Measurements from ENCODE around the gene NR1H2.
A peak's percentile ranks its signal among the peaks of the same experiment; 100 is the strongest.

The NR1H2 gene

GRCh38 chr19:50423279-50424113 is 47.2 kb downstream of the NR1H2 start:
- DNase-seq (ENCODE audit: low read depth): no peak

DNA sequence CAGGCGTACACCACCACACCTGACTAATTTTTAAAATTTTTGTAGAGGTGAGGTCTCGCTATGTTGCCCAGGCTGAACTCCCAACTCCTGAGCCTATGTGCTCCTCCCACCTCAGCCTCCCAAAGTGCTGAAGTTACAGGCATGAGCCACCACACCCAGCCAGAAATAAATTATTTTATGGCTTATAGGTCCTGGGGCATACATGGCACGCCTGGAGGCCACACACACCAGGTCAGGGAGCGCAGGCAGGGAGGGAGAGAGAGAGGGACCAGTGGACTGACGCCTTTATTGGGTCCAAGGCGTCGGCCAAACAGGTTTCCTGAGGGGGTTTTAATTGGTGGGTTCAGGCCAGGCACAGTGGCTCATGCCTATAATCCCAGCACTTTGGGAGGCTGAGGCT is 49.3 kb downstream of the NR1H2 start:
- no peak for DNase-seq (ENCODE audit: low read depth)

GRCh38 chr19:50427318-50427925 is 51.2 kb downstream of the NR1H2 start:
- no peak for DNase-seq (ENCODE audit: low read depth)

DNA sequence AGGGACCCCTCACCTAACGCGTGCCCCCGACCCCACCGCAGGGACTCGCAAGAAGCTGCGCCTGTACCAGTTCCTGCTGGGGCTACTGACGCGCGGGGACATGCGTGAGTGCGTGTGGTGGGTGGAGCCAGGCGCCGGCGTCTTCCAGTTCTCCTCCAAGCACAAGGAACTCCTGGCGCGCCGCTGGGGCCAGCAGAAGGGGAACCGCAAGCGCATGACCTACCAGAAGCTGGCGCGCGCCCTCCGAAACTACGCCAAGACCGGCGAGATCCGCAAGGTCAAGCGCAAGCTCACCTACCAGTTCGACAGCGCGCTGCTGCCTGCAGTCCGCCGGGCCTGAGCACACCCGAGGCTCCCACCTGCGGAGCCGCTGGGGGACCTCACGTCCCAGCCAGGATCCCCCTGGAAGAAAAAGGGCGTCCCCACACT is 51.8 kb downstream of the NR1H2 start:
- DNase-seq (ENCODE audit: low read depth): no peak

DNA sequence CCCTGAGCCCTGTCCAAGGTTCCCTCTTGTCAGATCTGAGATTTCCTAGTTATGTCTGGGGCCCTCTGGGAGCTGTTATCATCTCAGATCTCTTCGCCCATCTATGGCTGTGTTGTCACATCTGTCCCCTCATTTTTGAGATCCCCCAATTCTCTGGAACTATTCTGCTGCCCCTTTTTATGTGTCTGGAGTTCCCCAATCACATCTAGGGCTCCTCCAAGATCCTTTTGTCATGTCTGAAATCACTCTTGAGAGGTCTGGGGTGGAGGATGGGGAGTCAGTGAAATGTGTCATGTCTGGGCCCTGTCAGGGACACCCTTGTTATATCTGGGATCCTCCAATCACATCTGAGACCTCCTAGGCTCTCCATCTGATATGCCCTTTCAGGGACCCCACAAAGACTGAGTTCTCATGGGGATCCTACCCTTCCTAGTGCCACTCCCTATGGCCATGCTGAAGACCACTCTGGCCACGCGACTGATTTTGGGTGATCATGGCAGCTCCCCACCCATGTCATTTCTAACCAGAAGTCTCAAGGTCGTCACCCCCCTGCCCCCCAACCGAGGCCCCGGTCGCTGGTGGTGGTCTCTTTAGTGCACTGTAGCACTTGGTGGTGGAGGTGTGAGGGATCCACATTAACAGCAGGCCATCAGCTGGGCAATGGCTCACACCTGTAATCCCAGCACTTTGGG is 52.7 kb downstream of the NR1H2 start:
- DNase-seq (ENCODE audit: low read depth): no peak

GRCh38 chr19:50430888-50431342 is 54.7 kb downstream of the NR1H2 start:
- no peak for DNase-seq (ENCODE audit: low read depth)

DNA sequence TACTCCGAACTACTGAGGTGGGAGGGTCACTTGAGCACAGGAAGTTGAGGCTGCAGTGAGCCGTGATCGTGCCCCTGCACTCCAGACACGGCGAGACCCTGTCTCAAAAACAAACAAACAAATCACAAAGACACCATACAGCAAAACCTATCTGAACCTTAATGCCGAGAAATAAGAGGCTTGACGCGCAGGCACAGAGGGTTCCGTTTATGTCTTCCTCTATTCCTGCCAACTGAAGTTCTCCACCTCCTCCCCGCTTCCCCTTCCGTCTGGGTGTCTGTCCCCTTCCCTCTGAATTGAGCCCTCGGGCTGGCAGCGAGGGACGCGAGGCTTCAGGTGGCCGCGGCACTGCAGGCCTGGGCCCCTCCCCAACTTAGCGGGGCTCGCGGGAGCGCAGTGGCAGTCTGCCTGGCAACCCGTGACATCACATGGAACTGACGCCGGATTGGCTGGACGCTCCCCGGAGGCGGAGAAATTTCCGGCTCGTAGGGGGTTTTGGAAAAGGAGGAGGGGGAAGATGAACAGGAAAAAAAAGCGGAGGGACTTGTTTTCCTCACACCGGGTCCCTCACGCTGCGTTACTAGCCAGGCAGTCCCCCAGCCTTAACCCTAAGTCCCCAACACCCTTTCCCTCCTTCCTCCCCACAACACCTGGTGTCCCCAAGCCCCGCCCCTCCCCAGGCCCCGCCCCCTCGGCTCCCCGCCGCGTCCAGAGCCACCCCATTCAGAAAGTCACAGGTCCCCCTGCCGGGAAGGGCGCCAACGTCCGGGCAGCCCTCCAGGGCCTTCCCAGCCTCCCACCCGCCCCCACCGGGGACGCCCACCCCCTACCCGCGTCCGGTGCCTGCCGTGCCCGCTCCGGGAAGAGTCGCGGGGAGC is 55.3 kb downstream of the NR1H2 start:
- peak; percentile 70 for DNase-seq (ENCODE audit: low read depth)

DNA sequence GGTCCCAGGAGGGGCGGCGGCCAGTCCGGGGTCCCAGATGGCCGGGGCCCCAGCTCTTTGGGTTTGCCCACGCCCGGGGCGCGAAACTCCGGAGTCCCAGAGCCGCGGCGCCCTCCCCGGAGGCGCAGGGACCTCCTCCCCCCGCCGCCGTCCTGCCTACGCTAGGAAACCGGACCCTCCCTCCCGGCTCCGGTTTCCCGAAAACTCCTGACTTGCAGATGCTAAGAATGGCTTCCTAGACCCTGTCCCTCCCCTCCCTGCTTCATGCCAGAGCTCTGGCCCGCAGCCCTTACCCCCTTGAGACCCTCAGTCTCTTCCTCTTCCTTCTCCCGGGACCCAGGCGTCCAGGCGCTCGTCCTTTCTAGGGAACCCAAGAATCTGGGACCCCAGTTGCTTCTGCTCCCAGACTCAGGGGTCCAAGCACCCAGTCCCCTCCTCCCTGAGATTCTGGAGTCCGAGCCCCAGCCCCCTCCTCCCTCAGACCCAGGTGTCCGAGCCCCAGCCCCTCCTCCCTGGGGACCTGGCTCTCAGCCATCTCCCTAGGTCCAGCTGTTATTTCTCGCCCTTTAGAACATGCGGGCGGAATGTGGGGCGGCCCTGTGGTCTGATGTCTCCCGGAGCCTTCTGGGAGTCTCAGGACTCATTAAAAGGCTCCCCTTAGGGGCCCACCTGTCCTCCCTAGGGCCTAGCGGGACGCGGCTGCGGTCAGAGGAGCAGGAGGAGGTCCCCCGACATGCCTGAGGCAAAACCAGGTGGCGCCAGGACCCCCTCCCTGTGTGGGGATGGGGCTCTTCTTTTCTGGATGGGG is 56.2 kb downstream of the NR1H2 start, which contains the start of gene MYBPC2:
MYBPC2 (plus strand) TSS at position 672 of the 808 bp plus-strand sequence; CDS start at position 734, 62 bp downstream.
- no peak for DNase-seq (ENCODE audit: low read depth)

Measured in activated gamma-delta T cell treated with anti-CD3 and anti-CD28 coated beads, Interleukin-2, amount 50 U/mL, for 16 hours (primary cell).